NT2/D1 (cell line): ENCODE results near the gene SKA2.

Source experiments
- DNase-seq: peaks from one replicate; pipeline ENCODE4 v3.0.0-alpha.2; 2011; ENCODE audit warnings: low read depth, low spot score
- H3K27me3 ChIP-seq: 2 replicates; pipeline ENCODE4 v1.6.0; 2011; ENCODE audit warnings: mild to moderate bottlenecking; ENCODE audit not compliant: insufficient read length, insufficient read depth
- H3K36me3 ChIP-seq: 2 replicates; pipeline ENCODE4 v1.6.1; 2011; ENCODE audit warnings: mild to moderate bottlenecking, low read length, mixed read lengths; ENCODE audit not compliant: insufficient read depth, insufficient read length
- H3K4me1 ChIP-seq: 2 replicates; pipeline ENCODE4 v1.5.1; 2011; ENCODE audit not compliant: insufficient read depth, insufficient read length
- H3K4me3 ChIP-seq: 2 replicates; pipeline ENCODE4 v1.5.1; 2011; ENCODE audit warnings: low read depth; ENCODE audit not compliant: insufficient read length
- H3K9ac ChIP-seq: 2 replicates; pipeline ENCODE4 v1.6.0; 2011; ENCODE audit warnings: low read depth; ENCODE audit not compliant: insufficient read length
- H3K9me3 ChIP-seq: 2 replicates; pipeline ENCODE4 v1.5.1; 2011; ENCODE audit warnings: mild to moderate bottlenecking, low read length; ENCODE audit not compliant: insufficient read depth
- SUZ12 ChIP-seq: IDR thresholded peaks from 2 replicates; pipeline ENCODE4 v1.6.1; 2011; ENCODE audit not compliant: insufficient read length, insufficient read depth; ENCODE audit errors: extremely low read depth
- YY1 ChIP-seq: IDR thresholded peaks from 2 replicates; pipeline ENCODE4 v1.6.1; 2011; ENCODE audit not compliant: insufficient read length, insufficient read depth
- ZNF274 ChIP-seq: IDR thresholded peaks from 2 replicates; pipeline ENCODE4 v1.6.1; 2011; ENCODE audit warnings: mild to moderate bottlenecking, low read depth, low read length

The SKA2 gene

DNA sequence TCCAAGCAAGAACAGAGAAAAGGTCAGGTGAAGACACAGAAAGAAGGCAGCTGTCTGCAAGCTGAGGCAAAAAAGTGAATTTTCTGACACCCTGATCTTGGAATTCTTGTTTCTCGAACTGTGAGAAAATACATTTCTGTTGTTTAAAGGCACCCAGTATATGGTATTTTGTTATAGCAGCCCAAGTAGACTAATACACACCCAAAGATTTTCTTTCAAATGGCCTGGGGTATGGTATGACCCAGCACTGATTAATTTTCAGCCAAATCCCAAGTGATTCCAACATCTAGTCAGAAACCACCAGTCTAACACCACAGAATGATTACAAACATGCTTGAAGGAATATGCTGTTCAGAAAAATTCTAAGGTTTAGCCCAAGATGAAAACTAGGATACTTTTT, 85.1 kb downstream of the SKA2 start:
- peaks cover 60% of the 10 kb centered on the region for H3K36me3 ChIP-seq
- no peaks in the 10 kb centered on the region for H3K9me3 ChIP-seq
- H3K9ac ChIP-seq = no peak overlapping the region
- no peak overlapping the region for H3K4me3 ChIP-seq
- H3K4me1 ChIP-seq = no peaks in the 10 kb centered on the region
- no peaks in the 10 kb centered on the region for H3K27me3 ChIP-seq
- no peak for DNase-seq
- no peak for TF ChIP-seq YY1
- no peak for TF ChIP-seq ZNF274
- TF ChIP-seq SUZ12 = no peak

DNA sequence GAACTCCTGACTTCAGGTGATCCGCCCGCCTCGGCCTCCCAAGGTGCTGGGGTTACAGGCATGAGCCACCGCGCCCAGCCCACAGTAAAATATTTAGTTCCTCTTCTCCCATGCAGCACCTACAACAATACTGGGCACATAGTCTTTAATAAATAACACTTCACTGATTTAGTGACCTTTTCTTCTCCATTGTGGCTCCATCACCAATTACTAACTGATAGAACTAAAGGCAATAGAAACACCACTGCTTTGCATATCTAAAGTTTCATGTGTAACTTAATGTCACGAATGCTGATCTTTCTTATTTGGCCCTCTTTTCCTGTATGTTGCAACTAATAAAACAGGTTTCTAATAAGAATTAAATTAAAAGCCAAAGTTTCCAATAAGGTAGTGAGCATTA, 87.2 kb downstream of the SKA2 start:
- no peaks in the 10 kb centered on the region for H3K27me3 ChIP-seq
- no peak overlapping the region for H3K9ac ChIP-seq
- DNase-seq = no peak
- no peak overlapping the region for H3K4me3 ChIP-seq
- no peaks in the 10 kb centered on the region for H3K4me1 ChIP-seq
- TF ChIP-seq SUZ12 (no peak), YY1 (no peak), ZNF274 (no peak)
- H3K9me3 ChIP-seq = no peaks in the 10 kb centered on the region
- H3K36me3 ChIP-seq = peaks cover 58% of the 10 kb centered on the region

DNA sequence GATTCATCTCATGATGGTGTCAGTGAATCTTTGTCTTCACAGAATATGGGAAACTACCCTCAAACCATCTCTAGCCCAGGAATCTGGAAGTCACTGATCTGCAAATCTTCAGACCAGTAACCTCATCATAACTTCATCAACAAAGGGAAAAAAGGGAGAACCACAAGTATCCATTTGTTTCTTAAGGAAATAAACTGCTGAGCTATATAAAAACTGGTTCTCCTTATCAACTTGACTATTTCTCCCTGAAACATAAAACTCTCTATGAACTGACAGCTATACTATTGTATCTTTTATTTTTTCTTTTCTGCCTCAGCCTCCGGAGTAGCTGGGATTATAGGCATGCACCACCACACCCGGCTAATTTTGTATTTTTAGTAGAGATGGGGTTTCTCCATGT, 87.6 kb downstream of the SKA2 start:
- H3K4me1 ChIP-seq = no peaks in the 10 kb centered on the region
- TF ChIP-seq YY1 (no peak), ZNF274 (no peak), SUZ12 (no peak)
- no peak overlapping the region for H3K4me3 ChIP-seq
- H3K27me3 ChIP-seq = no peaks in the 10 kb centered on the region
- H3K36me3 ChIP-seq = peaks cover 61% of the 10 kb centered on the region
- no peak overlapping the region for H3K9ac ChIP-seq
- H3K9me3 ChIP-seq = no peaks in the 10 kb centered on the region
- no peak for DNase-seq

DNA sequence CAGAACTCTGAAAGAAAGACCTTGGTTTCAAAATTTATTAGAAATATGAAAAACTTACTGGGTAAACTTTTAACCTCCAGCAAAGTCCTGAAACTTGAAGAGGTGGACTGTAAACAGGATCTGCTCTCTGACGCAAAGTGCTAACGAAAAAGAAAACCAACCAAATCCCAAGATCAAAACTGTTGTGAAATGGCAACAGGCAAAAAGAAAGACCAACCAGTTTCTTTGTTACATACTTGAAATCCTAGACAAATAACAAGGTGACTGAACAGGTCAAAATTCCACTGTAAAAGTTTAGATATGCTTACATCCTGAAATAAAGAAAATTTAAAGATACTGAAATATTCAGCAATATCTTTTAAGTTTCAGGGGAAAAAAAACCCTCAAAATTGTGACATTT, 92.5 kb downstream of the SKA2 start:
- no peak overlapping the region for H3K4me3 ChIP-seq
- TF ChIP-seq YY1 (no peak), SUZ12 (no peak), ZNF274 (no peak)
- peaks cover 60% of the 10 kb centered on the region for H3K36me3 ChIP-seq
- H3K4me1 ChIP-seq = no peaks in the 10 kb centered on the region
- H3K9ac ChIP-seq = no peak overlapping the region
- no peaks in the 10 kb centered on the region for H3K27me3 ChIP-seq
- DNase-seq = no peak
- no peaks in the 10 kb centered on the region for H3K9me3 ChIP-seq
